ENCODE data around the gene ATP5ME. TPM values are rescaled to one million over a fixed set of nuclear protein-coding genes. Genes with fewer than 3 reads are reported as not detected.

ATP5ME gene
- total RNA-seq, 1 experiment from 2014 or later: 330 TPM

GRCh38 chr4:684623-685327, 10.7 kb upstream of the ATP5ME start:
- H3K9ac ChIP-seq (ENCODE audit: low read length): no peak overlapping the region
- TF ChIP-seq ZNF274 (IDR thresholded peaks at IDR 0.05; ENCODE audit: low read depth, low read length): no peak
- no peak for TF ChIP-seq EZH2 (IDR thresholded peaks at IDR 0.05)
- TF ChIP-seq MAX (IDR thresholded peaks at IDR 0.05): no peak
- TF ChIP-seq EZH2phosphoT487 (IDR thresholded peaks at IDR 0.05; ENCODE audit: borderline replicate concordance): no peak
- ATAC-seq: no peak
- H2AFZ ChIP-seq (ENCODE audit: low read depth, low read length, poor library complexity, severe bottlenecking): no peak overlapping the region
- POLR2A ChIA-PET: no interaction called here
- no peak overlapping the region for H3K27ac ChIP-seq (ENCODE audit: low read depth, low read length)
- H3K27me3 ChIP-seq (ENCODE audit: insufficient read depth, low read length): no peaks in the 10 kb centered on the region
- RAD21 ChIA-PET (ENCODE audit: low non-redundant PET in 1 of 2, low total read pairs in 2 of 2, uncharacterized antibody in 2 of 2, unreplicated experiment in 2 of 2): interaction anchor here in 1 of 2 experiments (1.5 kb wide), 1 partner anchor 82 kb away, joined by 4 read pairs; no protein-coding TSS in a partner anchor
- no peaks in the 10 kb centered on the region for H4K20me1 ChIP-seq (ENCODE audit: insufficient read depth)
- H3K4me1 ChIP-seq (ENCODE audit: control insufficient read depth in 1 of 2, insufficient read depth in 2 of 2, low read length in 2 of 2): peaks cover 27 to 54% of the 10 kb centered on the region in 2 experiments
- DNase-seq (ENCODE audit: low read depth, low spot score): no peak
- no peak overlapping the region for H3K4me2 ChIP-seq (ENCODE audit: low read length)
- intact Hi-C loops (cut with micrococcal nuclease): no loop called here
- peaks cover 4% of the 10 kb centered on the region; the same call in 1 of the 2 replicates for H3K79me2 ChIP-seq (ENCODE audit: insufficient read depth, low read length)
- no peaks in the 10 kb centered on the region for H3K36me3 ChIP-seq (ENCODE audit: control insufficient read depth in 1 of 2, insufficient read depth in 2 of 2, low read length in 2 of 2)
- no peak overlapping the region for H3K4me3 ChIP-seq (replicated peaks in 1 of 2; ENCODE audit: low read depth in 1 of 2, low read length in 2 of 2)
- CTCF ChIA-PET: interaction anchor here (1.7 kb wide), 1 partner anchor 10 kb away, joined by 14 read pairs; the partner anchor contains the start of genes ATP5ME and MYL5
- no peaks in the 10 kb centered on the region for H3K9me2 ChIP-seq (ENCODE audit: insufficient read depth)
- BruUV-seq (replicated peaks): no TSS peak
- no peaks in the 10 kb centered on the region for H3K9me3 ChIP-seq (ENCODE audit: control insufficient read depth in 1 of 2, insufficient read depth in 1 of 2, low read depth in 1 of 2, low read length in 2 of 2)

GRCh38 chr4:683982-684622, 10.0 kb upstream of the ATP5ME start:
- ChIA-PET RAD21 (ENCODE audit: low non-redundant PET in 1 of 2, low total read pairs in 2 of 2, uncharacterized antibody in 2 of 2, unreplicated experiment in 2 of 2) (interaction anchor here in 1 of 2 experiments (1.5 kb wide), 1 partner anchor 81 kb away, joined by 4 read pairs; no protein-coding TSS in a partner anchor), POLR2A (interaction anchor here (1.0 kb wide), 1 partner anchor 10 kb away, joined by 3 read pairs; the partner anchor contains the start of genes ATP5ME and MYL5), CTCF (interaction anchor here (0.6 to 1.7 kb wide), 4 partner anchors 8 to 81 kb away, joined by 3 to 14 read pairs (median 4); partner anchors contain the start of genes ATP5ME and MYL5)
- H3K4me2 ChIP-seq (ENCODE audit: low read length): no peak overlapping the region
- peak; percentile 45 for ATAC-seq
- intact Hi-C loops (cut with micrococcal nuclease): no loop called here
- no peaks in the 10 kb centered on the region for H3K9me3 ChIP-seq (ENCODE audit: control insufficient read depth in 1 of 2, insufficient read depth in 1 of 2, low read depth in 1 of 2, low read length in 2 of 2)
- no peaks in the 10 kb centered on the region for H3K27me3 ChIP-seq (ENCODE audit: insufficient read depth, low read length)
- H3K9ac ChIP-seq (ENCODE audit: low read length): no peak overlapping the region
- H3K36me3 ChIP-seq (ENCODE audit: control insufficient read depth in 1 of 2, insufficient read depth in 2 of 2, low read length in 2 of 2): no peaks in the 10 kb centered on the region
- H4K20me1 ChIP-seq (ENCODE audit: insufficient read depth): no peaks in the 10 kb centered on the region
- BruUV-seq (replicated peaks): no TSS peak
- no peak overlapping the region for H3K4me3 ChIP-seq (replicated peaks in 1 of 2; ENCODE audit: low read depth in 1 of 2, low read length in 2 of 2)
- H3K9me2 ChIP-seq (ENCODE audit: insufficient read depth): no peaks in the 10 kb centered on the region
- TF ChIP-seq TCF7L2 (IDR thresholded peaks at IDR 0.05; ENCODE audit: borderline replicate concordance, extremely low read depth, insufficient read depth, insufficient read length): no peak
- peak in 2 of 3 experiments; percentile 85 to 94; a peak in 4 of 6 replicates for TF ChIP-seq CTCF (IDR thresholded peaks at IDR 0.05 in 2 of 3, conservative IDR thresholded peaks at IDR 0.05 in 1 of 3; ENCODE audit: borderline replicate concordance in 1 of 3, insufficient read depth in 1 of 3, low read depth in 2 of 3, low read length in 2 of 3)
- H3K79me2 ChIP-seq (ENCODE audit: insufficient read depth, low read length): peaks cover 4% of the 10 kb centered on the region; the same call in 1 of the 2 replicates
- peaks cover 24 to 47% of the 10 kb centered on the region in 2 experiments for H3K4me1 ChIP-seq (ENCODE audit: control insufficient read depth in 1 of 2, insufficient read depth in 2 of 2, low read length in 2 of 2)
- H3K27ac ChIP-seq (ENCODE audit: low read depth, low read length): peak overlapping the region; percentile 27; the same call in 1 of the 2 replicates
- DNase-seq (ENCODE audit: low read depth, low spot score): peak; percentile 51
- no peak overlapping the region for H2AFZ ChIP-seq (ENCODE audit: low read depth, low read length, poor library complexity, severe bottlenecking)
